Stimulated activated naive CD8-positive, alpha-beta T cell treated with anti-CD3 and anti-CD28 coated beads, Interleukin-15, Interleukin-2, amounts not matched to agents 100 U/mL and 50 U/mL, for 24 hours (primary cell): ENCODE measurements around the gene ACVR2B.
"Not testable (repeated sequence)": the region's sequence is repeated elsewhere in the genome, so short reads cannot be mapped to it uniquely, and the experiment has no call there.

Experiments
- ATAC-seq: fragments of 150-1000 bp; cut with Tn5 transposase; one replicate; pipeline ENCODE4 v1.10.0; 2021
- DNase-seq: peaks from one replicate; pipeline ENCODE4 v3.0.0; 2021

The ACVR2B gene

GRCh38 chr3:38453075-38453912, at the start of gene ACVR2B:
Gene ACVR2B (plus strand): TSS chr3:38453890. CDS start chr3:38454323, 433 bp downstream.
- ATAC-seq (peak; percentile 51), DNase-seq (peak; percentile 76)

DNA sequence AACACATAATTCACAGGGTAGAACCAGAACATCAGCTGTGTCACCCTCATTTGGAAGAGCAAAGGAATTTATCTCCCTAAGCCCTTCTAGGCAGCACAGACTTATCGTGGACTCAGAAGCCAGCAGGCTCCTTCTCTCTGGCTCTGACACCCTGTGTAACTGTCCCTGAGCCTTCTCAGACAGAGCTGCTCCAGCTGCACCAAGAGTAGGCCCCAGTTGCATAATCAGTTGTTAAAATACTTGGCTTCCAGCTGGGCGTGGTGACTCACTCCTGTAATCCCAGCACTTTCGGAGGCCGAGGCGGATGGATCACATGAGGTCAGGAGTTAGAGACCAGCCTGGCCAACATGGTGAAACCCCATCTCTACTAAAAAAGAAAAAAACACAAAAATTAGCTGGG, 49.4 kb upstream of the ACVR2B start:
- no peak for ATAC-seq
- DNase-seq, result no peak

- DNase-seq, result no peak
- no peak for ATAC-seq
Measured at GRCh38 chr3:38411591-38411990, 42.1 kb upstream of the ACVR2B start.

DNA sequence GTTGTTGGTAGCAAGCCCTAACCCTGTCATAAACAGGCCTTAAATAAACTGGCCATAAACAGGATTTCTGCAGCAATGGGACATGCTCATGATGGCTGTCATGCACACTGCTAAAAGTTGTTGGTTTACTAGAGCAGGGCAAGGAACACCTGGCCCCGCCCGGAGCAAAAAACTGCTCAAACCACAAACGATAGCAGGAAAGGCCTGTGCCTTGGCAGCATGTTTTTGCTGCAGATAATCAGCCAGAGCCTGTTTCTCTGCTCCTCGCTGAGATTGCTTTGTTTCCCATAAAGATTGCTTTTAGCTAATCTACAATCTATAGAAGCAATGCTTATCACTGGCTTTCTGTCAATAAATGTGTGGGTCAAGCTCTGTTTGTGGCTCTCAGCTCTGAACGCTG, 32.9 kb upstream of the ACVR2B start:
- ATAC-seq, DNase-seq: not testable (repeated sequence)

GRCh38 chr3:38421679-38422336, 31.9 kb upstream of the ACVR2B start:
- ATAC-seq (no peak), DNase-seq (no peak)

GRCh38 chr3:38426798-38427426, 26.8 kb upstream of the ACVR2B start:
- DNase-seq, ATAC-seq: not testable (repeated sequence)

DNA sequence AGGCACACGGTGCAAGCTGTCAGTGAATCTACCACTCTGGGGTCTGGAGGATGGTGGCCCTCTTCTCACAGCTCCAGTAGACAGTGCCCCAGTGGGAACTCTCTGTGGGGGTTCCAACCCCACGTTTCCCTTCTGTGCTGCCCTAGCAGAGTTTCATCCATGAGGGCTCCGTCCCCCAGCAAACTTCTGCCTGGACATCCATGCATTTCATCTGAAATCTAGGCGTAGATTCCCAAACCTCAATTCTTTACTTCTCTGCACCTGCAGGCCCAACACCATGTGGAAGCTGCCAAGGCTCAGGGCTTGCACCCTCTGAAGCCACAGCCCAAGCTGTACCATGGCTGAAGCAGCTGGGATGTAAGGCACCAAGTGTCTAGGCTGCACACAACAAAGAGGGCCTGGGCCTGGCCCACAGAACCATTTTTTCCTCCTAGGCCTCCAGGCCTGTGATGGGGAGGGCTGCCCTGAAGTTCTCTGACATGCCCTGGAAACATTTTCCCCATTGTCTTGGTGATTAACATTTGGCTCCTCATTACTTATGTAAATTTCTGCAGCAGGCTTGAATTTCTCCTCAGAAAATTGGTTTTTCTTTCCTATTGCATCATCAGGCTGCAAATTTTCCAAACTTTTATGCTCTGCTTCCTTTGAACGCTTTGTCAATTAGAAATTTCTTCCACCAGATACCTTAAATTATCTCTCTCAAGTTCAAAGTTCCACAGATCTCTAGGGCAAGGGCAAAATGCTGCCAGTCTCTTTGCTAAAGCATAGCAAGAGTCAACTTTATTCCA, 20.6 kb upstream of the ACVR2B start:
- DNase-seq, ATAC-seq: not testable (repeated sequence)

GRCh38 chr3:38433661-38434060, 20.0 kb upstream of the ACVR2B start:
- not testable (repeated sequence) for ATAC-seq, DNase-seq

DNA sequence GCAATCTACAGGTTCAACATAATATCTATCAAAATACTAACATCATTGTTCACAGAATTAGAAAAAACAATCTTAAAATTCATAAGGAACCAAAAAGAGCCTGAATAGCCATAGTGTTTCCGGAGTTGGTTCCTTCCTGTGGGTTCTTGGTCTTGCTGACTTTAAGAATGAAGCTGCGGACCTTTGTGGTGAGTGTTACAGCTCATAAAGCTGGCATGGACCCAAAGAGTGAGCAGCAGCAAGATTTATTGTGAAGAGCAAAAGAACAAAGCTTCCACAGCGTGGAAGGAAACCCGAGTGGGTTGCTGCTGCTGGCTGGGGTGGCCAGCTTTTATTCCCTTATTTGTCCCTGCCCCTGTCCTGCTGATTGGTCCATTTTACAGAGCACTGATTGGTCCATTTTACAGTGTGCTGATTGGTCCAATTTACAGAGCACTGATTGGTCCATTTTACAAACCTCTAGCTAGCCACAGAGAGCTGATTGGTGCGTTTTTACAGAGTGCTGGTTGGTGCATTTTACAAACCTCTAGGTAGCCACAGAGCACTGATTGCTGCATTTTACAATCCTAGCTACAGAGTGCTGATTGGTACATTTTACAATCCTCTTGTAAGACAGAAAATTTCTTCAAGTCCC, 15.1 kb upstream of the ACVR2B start:
- DNase-seq, ATAC-seq: not testable (repeated sequence)

DNA sequence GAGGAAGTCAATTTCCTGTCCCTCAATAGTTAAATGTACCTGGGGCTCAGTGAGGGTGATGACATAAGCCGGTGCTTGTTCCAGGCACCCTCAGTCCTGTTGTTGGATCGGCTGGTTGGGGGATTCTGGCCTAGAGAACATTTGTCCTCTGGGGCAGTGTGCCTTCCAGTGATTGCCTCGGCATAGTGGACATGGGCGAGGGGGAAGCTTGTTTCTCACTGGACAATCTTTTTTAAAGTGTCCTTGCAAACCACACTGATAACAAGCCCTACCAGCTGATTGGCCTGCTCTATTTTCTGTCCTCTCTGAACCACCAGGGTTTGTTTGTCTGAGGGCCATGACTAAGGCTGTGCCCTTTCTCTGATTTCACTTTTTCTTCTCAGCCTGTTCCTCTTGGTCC, 10.5 kb upstream of the ACVR2B start:
- not testable (repeated sequence) for ATAC-seq, DNase-seq

DNA sequence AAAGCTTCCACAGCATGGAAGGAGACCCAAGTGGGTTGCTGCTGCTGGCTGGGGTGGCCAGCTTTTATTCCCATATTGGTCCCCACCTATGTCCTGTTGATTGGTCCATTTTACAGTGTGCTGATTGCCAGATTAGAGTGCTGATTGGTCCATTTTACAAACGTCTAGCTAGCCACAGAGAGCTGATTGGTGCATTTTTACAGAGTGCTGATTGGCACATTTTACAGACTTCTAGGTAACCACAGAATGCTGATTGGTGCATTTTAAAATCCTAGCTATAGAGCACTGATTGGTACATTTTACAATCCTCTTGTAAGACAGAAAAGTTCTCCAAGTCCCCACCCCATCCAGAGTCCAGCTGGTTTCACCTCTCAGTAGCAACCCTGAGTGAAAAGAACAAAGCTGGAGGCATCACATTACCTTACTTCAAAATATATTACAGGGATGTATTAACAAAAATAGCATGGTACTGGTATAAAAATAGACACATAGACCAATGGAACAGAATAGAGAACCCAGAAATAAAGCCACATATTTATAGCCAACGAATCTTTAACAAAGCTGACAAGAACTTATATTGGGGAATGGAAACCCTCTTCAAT, 7.5 kb upstream of the ACVR2B start:
- DNase-seq (no peak), ATAC-seq (no peak)

GRCh38 chr3:38446812-38447211, 6.9 kb upstream of the ACVR2B start:
- no peak for DNase-seq
- ATAC-seq, result no peak

- ATAC-seq (no peak), DNase-seq (no peak)
Measured at GRCh38 chr3:38450853-38451252, 2.8 kb upstream of the ACVR2B start.

- DNase-seq (no peak), ATAC-seq (no peak)
Measured at GRCh38 chr3:38453913-38454177, 155 bp downstream of the ACVR2B start.

GRCh38 chr3:38454178-38454883, 641 bp downstream of the ACVR2B start:
- ATAC-seq, result peak; percentile 53
- DNase-seq, result peak; percentile 26

DNA sequence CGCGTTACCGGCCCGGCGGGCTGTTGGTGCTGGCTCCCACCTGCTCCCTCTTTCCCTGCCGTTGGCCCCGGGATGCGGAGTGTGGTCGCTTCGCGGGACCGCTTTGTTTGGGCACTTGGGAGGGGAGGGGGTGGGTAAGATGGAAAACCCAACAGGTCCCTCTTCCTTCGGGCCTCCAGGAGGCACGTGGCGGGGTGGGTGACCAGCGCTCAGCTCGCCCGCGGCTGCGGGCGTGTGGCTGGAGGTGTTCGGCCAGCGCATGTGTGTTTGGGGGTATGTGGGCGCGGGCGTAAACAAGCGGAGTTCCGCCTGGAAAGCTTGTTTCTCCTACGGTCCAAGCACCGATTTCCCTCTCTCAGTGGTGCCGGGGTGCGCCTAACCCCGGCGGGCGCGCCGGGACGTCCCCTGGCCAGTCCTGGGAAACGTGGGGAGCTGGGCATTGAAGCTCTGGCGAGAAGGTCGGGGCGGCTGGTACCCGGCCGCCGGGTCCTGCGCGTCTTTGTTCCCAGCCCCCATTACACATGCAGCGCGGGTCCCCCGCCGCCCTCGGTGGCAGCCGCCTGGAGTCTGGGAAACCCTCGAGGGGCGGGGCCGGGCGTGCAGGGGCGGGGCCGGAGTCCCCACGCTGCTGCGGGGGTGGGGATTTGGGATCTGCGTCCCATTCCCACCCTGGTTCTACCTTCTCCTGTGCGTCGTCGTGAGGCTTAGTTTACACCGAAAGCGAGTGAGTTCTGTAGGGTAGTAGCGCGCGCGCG, 1.4 kb downstream of the ACVR2B start:
- peak; percentile 56 for DNase-seq
- ATAC-seq, result peak; percentile 11

- no peak for DNase-seq
- ATAC-seq, result peak; percentile 37
Measured at GRCh38 chr3:38455639-38456430, 2.1 kb downstream of the ACVR2B start.

GRCh38 chr3:38457111-38458003, 3.7 kb downstream of the ACVR2B start:
- ATAC-seq (no peak), DNase-seq (no peak)
